ENCODE results near the gene HIVEP3.

The HIVEP3 gene

GRCh38 chr1:41783189-41783639 lies 135.5 kb downstream of the HIVEP3 start:
- H3K36me3 ChIP-seq (ENCODE audit: insufficient read depth, low read length) = no peaks in the 10 kb centered on the region; the same call in 1 of the 2 replicates
- TF ChIP-seq CTCF (IDR thresholded peaks at IDR 0.05; ENCODE audit: low read length) (no peak), EZH2 (IDR thresholded peaks at IDR 0.05; ENCODE audit: borderline replicate concordance, low read length) (no peak)
- no peaks in the 10 kb centered on the region for H3K27me3 ChIP-seq (ENCODE audit: insufficient read depth, low read length)
- no peaks in the 10 kb centered on the region for H3K9me2 ChIP-seq (ENCODE audit: low read depth, low read length)
- H3K4me1 ChIP-seq (ENCODE audit: insufficient read depth, low read length, severe bottlenecking) = no peaks in the 10 kb centered on the region
- H3K9ac ChIP-seq (ENCODE audit: low read length) = no peak overlapping the region
- H3K4me3 ChIP-seq (ENCODE audit: low read depth, low read length, poor library complexity, severe bottlenecking) = no peak overlapping the region
- H3K27ac ChIP-seq (ENCODE audit: low read depth, low read length, poor library complexity, severe bottlenecking) = no peak overlapping the region
- H3K4me2 ChIP-seq (ENCODE audit: low read length) = no peak overlapping the region
- no peaks in the 10 kb centered on the region for H4K20me1 ChIP-seq (ENCODE audit: insufficient read depth, low read length)
- no peaks in the 10 kb centered on the region for H3K79me2 ChIP-seq (ENCODE audit: insufficient read depth, low read length)
- no peaks in the 10 kb centered on the region for H3K9me3 ChIP-seq (ENCODE audit: low read length)
- no peak overlapping the region for H2AFZ ChIP-seq (ENCODE audit: low read length)
- no peaks in the 10 kb centered on the region for H3F3A ChIP-seq (ENCODE audit: insufficient read depth, low read length)

GRCh38 chr1:41780916-41781315 lies 137.8 kb downstream of the HIVEP3 start:
- no peak for TF ChIP-seq CTCF (IDR thresholded peaks at IDR 0.05; ENCODE audit: low read length)
- TF ChIP-seq EZH2 (IDR thresholded peaks at IDR 0.05; ENCODE audit: borderline replicate concordance, low read length) = no peak
- no peak overlapping the region for H3K27ac ChIP-seq (ENCODE audit: low read depth, low read length, poor library complexity, severe bottlenecking)
- no peak overlapping the region for H3K4me3 ChIP-seq (ENCODE audit: low read depth, low read length, poor library complexity, severe bottlenecking)
- H3K27me3 ChIP-seq (ENCODE audit: insufficient read depth, low read length) = no peaks in the 10 kb centered on the region
- H2AFZ ChIP-seq (ENCODE audit: low read length) = no peak overlapping the region
- no peaks in the 10 kb centered on the region for H3K9me3 ChIP-seq (ENCODE audit: low read length)
- H3K4me2 ChIP-seq (ENCODE audit: low read length) = no peak overlapping the region
- no peak overlapping the region for H3K9ac ChIP-seq (ENCODE audit: low read length)
- H3K79me2 ChIP-seq (ENCODE audit: insufficient read depth, low read length) = no peaks in the 10 kb centered on the region
- H3K4me1 ChIP-seq (ENCODE audit: insufficient read depth, low read length, severe bottlenecking) = no peaks in the 10 kb centered on the region
- H3K9me2 ChIP-seq (ENCODE audit: low read depth, low read length) = no peaks in the 10 kb centered on the region
- no peaks in the 10 kb centered on the region for H4K20me1 ChIP-seq (ENCODE audit: insufficient read depth, low read length)
- no peaks in the 10 kb centered on the region; the same call in 1 of the 2 replicates for H3K36me3 ChIP-seq (ENCODE audit: insufficient read depth, low read length)
- H3F3A ChIP-seq (ENCODE audit: insufficient read depth, low read length) = no peaks in the 10 kb centered on the region

- Histone ChIP-seq H3K4me1 (ENCODE audit: insufficient read depth, low read length, severe bottlenecking) (no peaks in the 10 kb centered on the region), H3K9me3 (ENCODE audit: low read length) (no peaks in the 10 kb centered on the region), H3K9me2 (ENCODE audit: low read depth, low read length) (no peaks in the 10 kb centered on the region), H3K27ac (ENCODE audit: low read depth, low read length, poor library complexity, severe bottlenecking) (no peak overlapping the region), H2AFZ (ENCODE audit: low read length) (no peak overlapping the region), H3K9ac (ENCODE audit: low read length) (no peak overlapping the region), H3F3A (ENCODE audit: insufficient read depth, low read length) (no peaks in the 10 kb centered on the region), H3K79me2 (ENCODE audit: insufficient read depth, low read length) (no peaks in the 10 kb centered on the region), H3K4me3 (ENCODE audit: low read depth, low read length, poor library complexity, severe bottlenecking) (no peak overlapping the region), H3K27me3 (ENCODE audit: insufficient read depth, low read length) (no peaks in the 10 kb centered on the region), H3K4me2 (ENCODE audit: low read length) (no peak overlapping the region), H4K20me1 (ENCODE audit: insufficient read depth, low read length) (no peaks in the 10 kb centered on the region), H3K36me3 (ENCODE audit: insufficient read depth, low read length) (no peaks in the 10 kb centered on the region; the same call in 1 of the 2 replicates)
- TF ChIP-seq EZH2 (IDR thresholded peaks at IDR 0.05; ENCODE audit: borderline replicate concordance, low read length) = no peak
- no peak for TF ChIP-seq CTCF (IDR thresholded peaks at IDR 0.05; ENCODE audit: low read length)
These were observed 138.4 kb downstream of the HIVEP3 start for GRCh38 chr1:41780322-41780721.

All from OCI-LY1 (cell line).